ENCODE measurements around the gene HAPLN3. TPM values are rescaled to one million over a fixed set of nuclear protein-coding genes. Genes with fewer than 3 reads are reported as not detected.

The HAPLN3 gene
- total RNA-seq, 4 donors from 2014 or later: 4.5 to 7.0 (median 5.1) TPM

DNA sequence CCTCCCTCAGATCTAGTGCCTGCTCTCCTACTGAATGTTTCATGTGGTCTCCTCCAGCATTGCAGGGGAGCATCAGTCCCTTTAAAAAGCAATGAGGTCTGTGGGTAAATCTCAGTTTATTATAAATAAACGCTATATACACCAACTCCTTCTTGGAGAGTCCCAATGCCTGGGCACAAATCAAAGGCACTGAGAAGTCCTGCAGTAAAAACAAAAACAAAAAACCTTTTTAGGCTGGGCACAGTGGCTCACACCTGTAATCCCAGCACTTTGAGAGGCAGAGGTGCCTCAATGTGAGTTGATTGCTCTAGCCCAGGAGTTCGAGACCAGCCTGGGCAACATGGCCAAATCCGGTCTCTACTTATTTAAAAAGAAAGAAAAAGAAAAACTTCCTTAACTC lies 47.1 kb downstream of the HAPLN3 start:
- H3K4me3 ChIP-seq (ENCODE audit: low read depth, poor library complexity, severe bottlenecking): no peak overlapping the region
- intact Hi-C loops (cut with DNase I; ENCODE audit: low total_unique reads): no loop called here
- DNase-seq (ENCODE audit: low spot score in 2 of 2): no peak
- no peak for TF ChIP-seq POLR2A (IDR thresholded peaks at IDR 0.05)
- TF ChIP-seq, protein P1, sequence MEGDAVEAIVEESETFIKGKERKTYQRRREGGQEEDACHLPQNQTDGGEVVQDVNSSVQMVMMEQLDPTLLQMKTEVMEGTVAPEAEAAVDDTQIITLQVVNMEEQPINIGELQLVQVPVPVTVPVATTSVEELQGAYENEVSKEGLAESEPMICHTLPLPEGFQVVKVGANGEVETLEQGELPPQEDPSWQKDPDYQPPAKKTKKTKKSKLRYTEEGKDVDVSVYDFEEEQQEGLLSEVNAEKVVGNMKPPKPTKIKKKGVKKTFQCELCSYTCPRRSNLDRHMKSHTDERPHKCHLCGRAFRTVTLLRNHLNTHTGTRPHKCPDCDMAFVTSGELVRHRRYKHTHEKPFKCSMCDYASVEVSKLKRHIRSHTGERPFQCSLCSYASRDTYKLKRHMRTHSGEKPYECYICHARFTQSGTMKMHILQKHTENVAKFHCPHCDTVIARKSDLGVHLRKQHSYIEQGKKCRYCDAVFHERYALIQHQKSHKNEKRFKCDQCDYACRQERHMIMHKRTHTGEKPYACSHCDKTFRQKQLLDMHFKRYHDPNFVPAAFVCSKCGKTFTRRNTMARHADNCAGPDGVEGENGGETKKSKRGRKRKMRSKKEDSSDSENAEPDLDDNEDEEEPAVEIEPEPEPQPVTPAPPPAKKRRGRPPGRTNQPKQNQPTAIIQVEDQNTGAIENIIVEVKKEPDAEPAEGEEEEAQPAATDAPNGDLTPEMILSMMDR (IDR thresholded peaks at IDR 0.05): no peak
- 82 to 83% methylated on average over 3 of the region's 3 CpGs for WGBS, 2 donors

DNA sequence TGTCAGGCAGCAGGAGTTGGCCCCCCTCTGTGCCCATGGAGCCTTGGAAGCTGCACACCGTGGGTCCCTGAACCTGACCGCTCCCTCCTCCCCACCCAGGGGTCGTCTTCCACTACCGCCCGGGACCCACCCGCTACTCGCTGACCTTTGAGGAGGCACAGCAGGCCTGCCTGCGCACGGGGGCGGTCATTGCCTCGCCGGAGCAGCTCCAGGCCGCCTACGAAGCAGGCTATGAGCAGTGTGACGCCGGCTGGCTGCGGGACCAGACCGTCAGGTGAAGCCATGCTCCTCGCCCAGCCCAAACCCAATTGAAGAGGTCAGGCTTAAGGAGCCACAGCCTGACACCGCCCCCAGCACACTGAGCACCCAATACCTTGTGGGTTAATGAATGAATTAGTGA lies 48.2 kb downstream of the HAPLN3 start:
- 83 to 89% methylated on average over 20 of the region's 20 CpGs for WGBS, 2 donors
- DNase-seq (ENCODE audit: low spot score in 2 of 2): no peak
- intact Hi-C loops (cut with DNase I; ENCODE audit: low total_unique reads): no loop called here

DNA sequence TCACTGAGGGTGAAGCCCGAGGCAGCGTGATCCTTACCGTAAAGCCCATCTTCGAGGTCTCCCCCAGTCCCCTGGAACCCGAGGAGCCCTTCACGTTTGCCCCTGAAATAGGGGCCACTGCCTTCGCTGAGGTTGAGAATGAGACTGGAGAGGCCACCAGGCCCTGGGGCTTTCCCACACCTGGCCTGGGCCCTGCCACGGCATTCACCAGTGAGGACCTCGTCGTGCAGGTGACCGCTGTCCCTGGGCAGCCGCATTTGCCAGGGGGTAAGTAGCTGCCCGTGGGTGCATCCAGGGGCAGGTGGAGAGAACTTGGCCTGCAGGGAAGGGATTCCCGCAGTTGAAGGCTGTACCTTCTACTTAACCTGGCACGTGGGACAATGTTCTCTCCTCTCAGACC lies 49.7 kb downstream of the HAPLN3 start:
- 85 to 87% methylated on average over 14 to 15 of the region's 15 CpGs for WGBS, 2 donors
- TF ChIP-seq POLR2A (IDR thresholded peaks at IDR 0.05): no peak
- TF ChIP-seq, protein P1 (IDR thresholded peaks at IDR 0.05): no peak
- intact Hi-C loops (cut with DNase I; ENCODE audit: low total_unique reads): no loop called here
- no peak overlapping the region for H3K4me3 ChIP-seq (ENCODE audit: low read depth, poor library complexity, severe bottlenecking)
- no peak for DNase-seq (ENCODE audit: low spot score in 2 of 2)

More for the DNA sequence above, 48.2 kb downstream of the HAPLN3 start:
- TF ChIP-seq, protein P1 (IDR thresholded peaks at IDR 0.05): no peak
- no peak for TF ChIP-seq POLR2A (IDR thresholded peaks at IDR 0.05)
- H3K4me3 ChIP-seq (ENCODE audit: low read depth, poor library complexity, severe bottlenecking): no peak overlapping the region

DNA sequence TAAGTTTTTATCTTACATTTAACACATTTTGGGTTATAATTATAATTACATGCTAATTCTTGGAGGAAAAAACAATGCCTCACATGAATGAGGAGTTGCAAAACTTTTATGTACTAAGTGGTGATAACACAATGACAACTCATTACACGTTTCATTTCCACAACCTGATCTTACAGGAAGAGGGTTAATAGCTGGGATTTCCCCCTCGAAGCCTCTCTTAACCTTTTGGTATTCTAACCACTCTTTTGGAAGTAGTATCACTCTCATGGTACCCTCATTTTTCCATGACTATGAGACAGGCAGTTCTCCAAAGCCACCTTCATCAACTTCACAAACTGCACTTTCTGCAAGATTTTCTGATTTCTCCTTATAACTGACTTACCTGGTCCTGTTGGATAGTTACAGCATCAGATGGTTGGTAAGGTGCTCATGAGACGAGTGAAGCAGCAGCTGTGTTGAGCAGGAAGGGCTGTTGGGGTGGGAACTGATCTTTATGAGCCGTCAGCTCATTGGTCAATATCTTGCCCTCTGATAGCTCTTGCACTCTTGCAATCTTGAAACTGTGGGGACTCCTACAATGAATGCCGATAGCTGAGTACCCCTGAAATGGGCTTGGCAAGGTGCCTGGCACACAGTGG lies 50.5 kb downstream of the HAPLN3 start:
- intact Hi-C loops (cut with DNase I; ENCODE audit: low total_unique reads): no loop called here
- no peak overlapping the region for H3K4me3 ChIP-seq (ENCODE audit: low read depth, poor library complexity, severe bottlenecking)
- DNase-seq (ENCODE audit: low spot score in 2 of 2): no peak
- 43 to 46% methylated on average over 5 of the region's 5 CpGs for WGBS, 2 donors
- TF ChIP-seq, protein P1 (IDR thresholded peaks at IDR 0.05): no peak
- no peak for TF ChIP-seq POLR2A (IDR thresholded peaks at IDR 0.05)

DNA sequence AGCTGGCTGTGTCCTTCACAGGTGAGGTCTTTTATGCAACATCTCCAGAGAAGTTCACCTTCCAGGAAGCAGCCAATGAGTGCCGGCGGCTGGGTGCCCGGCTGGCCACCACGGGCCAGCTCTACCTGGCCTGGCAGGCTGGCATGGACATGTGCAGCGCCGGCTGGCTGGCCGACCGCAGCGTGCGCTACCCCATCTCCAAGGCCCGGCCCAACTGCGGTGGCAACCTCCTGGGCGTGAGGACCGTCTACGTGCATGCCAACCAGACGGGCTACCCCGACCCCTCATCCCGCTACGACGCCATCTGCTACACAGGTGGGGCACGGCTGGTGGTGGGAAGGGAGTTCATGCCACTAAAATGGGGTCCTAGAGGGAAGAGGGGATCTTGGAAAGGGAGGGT lies 52.0 kb downstream of the HAPLN3 start:
- 84 to 91% methylated on average over 13 to 21 of the region's 21 CpGs for WGBS, 2 donors
- DNase-seq (ENCODE audit: low spot score in 2 of 2): no peak
- intact Hi-C loops (cut with DNase I; ENCODE audit: low total_unique reads): no loop called here
- TF ChIP-seq, protein P1 (IDR thresholded peaks at IDR 0.05): no peak
- TF ChIP-seq POLR2A (IDR thresholded peaks at IDR 0.05): no peak
- no peak overlapping the region for H3K4me3 ChIP-seq (ENCODE audit: low read depth, poor library complexity, severe bottlenecking)

DNA sequence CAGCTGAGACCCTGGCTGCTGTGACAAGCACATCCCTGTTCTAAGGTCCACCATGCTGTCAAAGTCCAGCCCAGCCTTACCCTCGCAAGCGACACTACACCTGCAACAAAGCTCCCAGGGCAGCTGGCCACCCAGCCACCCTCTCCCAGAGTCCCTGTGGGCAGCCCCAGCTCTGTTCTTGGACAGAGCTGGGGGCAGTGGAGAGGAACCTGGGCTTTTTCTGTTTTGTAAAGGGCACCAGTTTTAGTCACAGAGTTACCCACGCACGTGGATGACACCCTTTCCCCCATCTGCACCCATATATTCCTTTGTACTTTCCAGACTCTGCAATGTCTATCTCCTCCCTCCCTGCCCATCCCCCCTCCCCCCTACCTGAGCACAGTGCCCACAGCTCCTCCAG lies 53.2 kb downstream of the HAPLN3 start:
- no peak for DNase-seq (ENCODE audit: low spot score in 2 of 2)
- TF ChIP-seq POLR2A (IDR thresholded peaks at IDR 0.05): no peak
- TF ChIP-seq, protein P1 (IDR thresholded peaks at IDR 0.05): no peak
- intact Hi-C loops (cut with DNase I; ENCODE audit: low total_unique reads): no loop called here
- WGBS, 2 donors: 83 to 98% methylated on average over 4 of the region's 4 CpGs
- no peak overlapping the region for H3K4me3 ChIP-seq (ENCODE audit: low read depth, poor library complexity, severe bottlenecking)
